Islet of Langerhans (tissue), 1 donor: ENCODE data around the gene AP1G2.

Source experiments
- FAIRE-seq: peaks from one replicate; lab custom pipeline; 2011; peaks lifted over from hg19 to GRCh38; lab: Jason Lieb, UNC

Gene AP1G2

DNA sequence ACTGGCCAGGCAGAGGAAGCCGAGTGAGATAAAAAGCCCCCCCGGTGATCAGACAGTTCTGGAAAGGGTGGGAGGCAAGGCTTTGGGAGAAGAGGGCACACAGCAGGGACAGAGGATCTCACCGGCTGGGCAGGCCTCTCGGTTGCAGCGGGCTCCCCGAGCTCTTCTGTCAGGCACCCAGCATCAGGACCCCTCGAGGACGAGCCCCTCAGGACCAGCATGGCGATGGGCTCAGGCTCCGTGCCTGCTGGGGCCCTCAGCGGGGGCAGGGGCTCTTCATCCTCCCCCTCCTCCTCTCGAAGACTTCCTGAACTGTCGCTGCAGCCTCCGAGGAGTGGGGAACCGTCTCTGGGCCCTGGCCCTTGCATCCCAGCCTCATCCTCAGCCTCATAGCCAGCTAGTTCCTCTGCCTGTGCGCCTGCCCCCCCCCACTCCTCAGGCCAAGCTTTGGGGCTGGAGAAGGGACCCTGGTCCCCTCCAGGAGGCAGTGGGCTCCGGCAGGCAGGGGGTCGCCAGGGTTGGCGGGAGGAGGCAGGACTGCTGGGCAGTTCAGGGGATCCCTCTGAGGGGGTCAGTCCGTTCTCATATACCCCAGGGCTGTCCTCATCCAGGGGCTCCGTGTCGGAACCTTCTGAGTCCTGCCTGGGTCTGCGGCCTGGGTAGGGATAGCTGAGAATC is 3.4 kb upstream of the AP1G2 start:
- FAIRE-seq: no peak

DNA sequence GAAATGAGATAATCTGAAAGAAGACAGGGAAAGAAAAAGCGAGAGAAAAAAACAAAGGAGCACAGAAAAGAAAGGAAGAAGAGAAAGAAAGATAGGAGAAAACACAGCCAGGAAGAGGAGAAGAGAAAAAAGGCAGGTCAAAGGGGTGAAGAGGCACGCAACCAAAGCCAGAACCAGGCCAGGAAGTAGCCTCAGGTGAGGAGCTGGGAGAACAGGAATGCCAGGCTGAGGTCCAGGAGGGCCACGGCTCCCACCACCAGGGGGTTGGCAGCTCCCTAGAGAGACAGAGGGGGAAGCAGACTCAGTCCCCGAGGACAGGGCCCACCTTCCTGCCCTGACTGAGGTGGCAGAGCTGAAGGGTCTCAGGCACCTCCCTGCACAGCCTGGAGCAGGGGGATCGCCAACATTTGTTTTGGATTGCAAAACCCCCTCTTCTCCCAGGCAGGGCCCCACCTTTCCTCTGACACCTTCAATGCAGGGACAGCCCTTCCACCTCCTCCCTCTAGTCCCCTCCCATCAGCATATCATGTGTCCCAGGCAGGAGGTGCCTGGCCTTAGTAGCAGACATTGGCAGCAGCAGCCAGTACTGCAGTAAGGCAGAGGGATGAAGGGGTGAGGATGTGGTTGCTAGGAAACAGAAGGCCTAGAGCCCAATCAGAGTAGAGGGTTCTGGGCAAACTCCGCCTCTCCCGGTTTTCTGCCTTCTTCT is 2.0 kb upstream of the AP1G2 start:
- FAIRE-seq: no peak

- no peak for FAIRE-seq
These were observed 1.2 kb upstream of the AP1G2 start for GRCh38 chr14:23568600-23569331.

- FAIRE-seq: no peak
These were observed 519 bp upstream of the AP1G2 start for GRCh38 chr14:23568021-23568599.

DNA sequence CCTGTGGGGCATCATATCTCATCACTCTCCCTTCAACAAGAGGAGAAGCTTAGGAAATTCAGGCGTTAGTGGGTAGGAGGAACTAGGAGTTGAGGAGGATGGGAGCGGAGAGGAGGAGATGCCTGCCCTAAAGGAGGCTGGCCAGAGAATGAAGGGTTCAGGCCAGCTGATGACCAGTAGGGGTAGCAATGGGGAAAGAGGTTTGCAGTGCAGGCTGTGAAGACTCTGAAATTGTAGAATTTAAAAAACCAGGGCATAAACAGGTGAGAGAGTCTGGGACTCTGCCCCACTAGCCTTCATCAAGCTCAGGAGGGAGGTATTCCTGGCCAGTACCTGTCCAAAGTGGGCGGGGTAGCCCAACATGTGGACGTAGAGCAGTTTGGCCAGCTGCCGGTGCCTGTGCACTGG is 809 bp downstream of the AP1G2 start:
- no peak for FAIRE-seq

DNA sequence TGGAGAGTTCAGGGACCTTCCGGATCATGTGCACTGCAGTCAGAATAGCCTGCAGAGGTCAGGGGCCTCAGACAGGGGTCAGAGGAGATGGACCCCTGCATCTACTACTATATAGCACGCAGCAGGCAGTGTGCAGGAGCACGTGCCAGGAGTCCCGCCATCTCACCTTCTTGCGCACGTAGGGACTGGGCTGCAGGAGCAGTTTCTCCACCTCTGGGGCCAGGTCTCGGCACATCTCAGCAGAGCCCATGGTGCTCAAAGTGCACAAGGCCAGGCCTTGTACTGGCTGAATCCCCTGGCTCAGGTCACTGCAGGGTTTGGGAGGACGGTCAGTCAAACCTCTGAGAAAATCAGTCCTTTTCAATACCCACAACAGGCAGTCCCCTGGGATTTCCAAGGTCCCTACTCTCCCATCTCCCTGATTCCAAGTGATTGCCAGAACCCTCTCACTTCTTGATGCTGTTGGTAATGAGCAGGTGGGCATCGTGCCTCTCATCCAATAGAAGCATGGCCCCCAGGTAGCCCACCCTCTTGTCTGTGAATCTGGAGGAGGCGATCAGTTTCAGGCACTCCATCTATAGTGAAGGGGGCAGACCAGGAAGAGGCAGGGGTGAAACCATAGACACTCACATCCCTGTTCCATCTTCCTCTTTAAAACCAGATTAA is 1.3 kb downstream of the AP1G2 start:
- FAIRE-seq: no peak

DNA sequence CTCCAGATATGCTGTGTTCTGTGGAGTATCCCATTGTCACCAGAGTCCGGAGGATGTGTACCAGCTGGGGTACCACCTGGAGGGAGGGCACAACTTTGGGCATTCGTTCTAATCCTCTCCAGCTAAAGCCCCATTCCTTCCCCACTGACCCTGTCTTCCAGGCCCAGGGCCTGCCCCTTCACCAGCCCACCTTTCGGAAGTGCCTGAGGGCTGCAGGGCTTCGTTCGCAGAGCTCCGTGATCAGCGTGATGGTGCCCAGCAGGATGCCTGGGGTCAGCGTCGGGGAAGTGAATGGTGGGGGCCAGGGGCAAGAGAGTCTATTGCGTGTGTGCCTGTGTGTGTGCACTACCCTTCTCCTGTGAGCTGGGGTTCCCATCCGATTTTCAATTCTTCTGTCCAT is 2.0 kb downstream of the AP1G2 start:
- no peak for FAIRE-seq

DNA sequence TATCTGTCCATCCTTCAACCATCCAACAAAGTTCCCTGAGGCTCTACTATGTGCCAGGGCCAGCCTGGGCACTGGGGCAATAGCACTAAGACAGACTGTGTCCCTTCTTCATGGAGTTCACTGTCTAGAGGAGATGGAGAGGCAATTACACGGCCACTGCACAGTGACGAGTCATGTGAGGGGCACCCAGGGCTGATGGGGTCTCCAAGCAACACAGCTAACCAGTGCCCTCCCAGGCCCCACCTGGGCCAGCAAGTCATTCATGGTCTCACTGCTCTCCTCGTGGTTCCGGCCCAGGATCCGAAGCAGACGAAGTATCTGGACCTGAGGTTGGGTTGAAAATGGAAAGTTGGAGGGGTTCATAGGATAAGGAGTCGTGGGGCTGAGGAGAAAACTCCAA is 2.7 kb downstream of the AP1G2 start:
- no peak for FAIRE-seq

DNA sequence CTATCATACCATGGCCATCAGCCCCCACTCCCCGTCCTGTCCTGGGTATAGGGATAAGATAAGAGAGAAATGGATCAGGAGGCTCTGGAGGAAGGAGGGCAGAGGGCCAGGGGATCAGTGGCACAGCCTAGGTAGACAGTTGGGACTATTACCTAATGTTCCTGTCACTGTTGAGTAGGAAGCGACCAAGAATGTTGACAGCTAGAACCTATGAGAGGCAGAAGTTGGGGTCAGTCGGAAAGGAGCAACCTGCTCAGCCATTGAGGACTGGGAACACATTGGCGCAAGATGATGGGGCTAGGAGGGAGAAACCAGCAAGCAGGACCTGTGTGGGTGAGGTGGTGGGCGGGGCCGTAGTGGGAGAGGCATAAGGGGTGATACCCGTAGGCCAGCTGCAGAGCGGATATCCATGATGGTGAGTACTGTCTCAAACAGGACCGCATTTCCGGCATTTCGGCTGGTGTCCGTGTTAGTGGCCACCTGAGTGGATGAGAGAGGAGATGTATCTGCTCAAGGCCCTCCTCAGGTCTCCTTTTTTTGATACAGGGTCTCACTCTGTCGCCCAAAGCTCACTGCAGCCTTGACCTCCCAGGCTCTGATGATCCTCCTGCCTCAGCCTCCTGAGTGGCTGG is 3.3 kb downstream of the AP1G2 start:
- FAIRE-seq: no peak

DNA sequence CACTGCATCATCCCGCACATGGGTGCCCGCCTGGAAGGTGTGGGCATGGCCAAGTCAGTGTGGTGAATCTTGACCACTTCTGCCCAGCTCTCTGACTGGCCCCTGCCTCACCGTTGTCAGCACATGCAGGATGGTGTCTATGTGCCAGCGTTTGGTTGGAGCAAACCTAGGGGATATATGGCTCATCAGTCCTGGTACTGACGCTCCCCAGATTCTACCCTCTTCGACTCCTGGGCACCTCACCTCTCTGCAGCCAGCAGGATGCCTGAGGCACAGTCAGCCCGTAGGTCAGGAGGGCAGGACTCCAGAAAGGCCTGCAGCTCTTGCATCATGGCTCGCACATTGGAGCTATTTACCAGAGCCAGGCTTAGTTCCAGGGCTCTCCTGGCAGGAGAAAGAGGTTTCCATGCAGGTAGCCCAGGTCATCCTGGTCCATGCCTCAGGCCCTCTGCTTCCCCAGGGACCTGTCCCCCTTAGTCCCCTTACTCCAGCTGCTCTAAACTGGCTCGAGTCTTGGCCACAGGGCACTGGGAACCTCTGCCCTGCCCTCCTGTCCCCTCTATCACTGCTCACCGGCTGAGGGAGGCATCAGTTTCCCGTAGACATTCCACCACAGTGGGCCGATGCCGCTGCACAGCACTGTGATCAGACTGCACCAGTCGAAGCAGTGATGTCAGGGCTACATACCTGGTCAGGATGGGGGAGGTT is 4.0 kb downstream of the AP1G2 start:
- FAIRE-seq: no peak

GRCh38 chr14:23562822-23563472 is 4.6 kb downstream of the AP1G2 start:
- FAIRE-seq: no peak

- FAIRE-seq: no peak
These were observed 5.4 kb downstream of the AP1G2 start for GRCh38 chr14:23561873-23562821.

DNA sequence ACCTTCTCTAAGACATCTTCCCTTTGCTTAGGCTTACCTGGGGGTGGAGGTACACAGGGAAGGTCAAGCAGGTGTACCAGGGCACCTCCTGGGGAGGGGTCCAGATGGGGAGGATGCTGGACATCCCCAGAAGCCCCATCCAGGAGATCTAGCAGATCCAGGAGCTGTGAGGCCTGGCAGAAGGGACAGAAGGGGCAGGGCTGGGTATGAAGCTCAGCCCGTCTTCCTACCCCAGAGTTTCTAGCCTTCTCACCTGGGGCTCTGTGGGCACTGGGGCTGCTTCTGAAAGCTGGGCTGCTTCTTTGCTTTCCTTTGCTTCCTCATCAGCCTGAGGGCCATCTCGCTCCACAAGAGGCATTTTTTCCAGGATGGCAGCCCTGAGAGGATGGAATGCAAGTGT is 6.3 kb downstream of the AP1G2 start:
- FAIRE-seq: no peak

- FAIRE-seq: no peak
These were observed 7.6 kb downstream of the AP1G2 start for GRCh38 chr14:23559926-23560520.

DNA sequence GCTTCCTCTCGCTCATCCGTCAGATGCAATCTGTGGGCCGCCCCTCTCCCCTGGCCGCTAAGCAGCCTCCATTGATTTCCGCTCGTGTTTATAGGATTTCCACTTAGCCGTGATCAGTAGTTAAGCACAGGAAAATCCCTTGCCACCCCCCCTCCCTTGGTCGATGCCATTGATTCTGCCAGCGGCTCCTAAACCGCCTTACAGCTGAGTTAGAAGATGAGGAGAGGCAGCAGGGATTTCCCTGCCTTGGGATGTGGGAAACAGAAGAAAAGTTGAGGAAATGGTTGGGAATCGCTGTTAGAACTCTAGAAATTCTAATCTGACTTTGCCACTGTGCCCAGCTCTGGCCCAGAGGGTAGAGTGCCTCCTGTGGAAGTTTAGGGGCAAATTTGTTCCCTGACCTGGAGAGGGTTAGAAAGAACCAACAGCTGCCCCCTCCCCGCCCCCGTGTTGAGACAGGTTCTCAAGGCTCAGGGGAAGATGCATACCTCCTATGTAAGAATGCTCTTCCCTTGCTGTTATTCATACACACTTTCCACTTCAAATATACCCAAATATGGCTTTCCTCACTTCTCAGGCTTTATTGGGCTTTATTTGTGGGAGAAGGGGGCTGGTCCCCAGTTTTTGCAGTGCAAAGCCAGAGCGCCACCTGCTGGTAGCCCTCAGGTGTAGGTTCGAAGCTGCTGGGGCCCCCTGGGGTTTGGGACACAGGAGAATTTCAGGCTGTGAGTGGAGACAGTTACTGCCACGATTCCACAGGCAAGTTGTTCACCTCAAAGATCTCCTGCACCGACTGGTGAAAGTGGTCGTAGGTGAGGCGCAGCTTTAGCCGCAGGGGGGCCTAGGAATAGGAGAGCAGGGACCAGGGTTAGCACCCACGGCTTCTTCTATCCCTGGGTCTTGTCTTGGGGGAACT is 8.3 kb downstream of the AP1G2 start:
- no peak for FAIRE-seq

- FAIRE-seq: no peak
These were observed 9.1 kb downstream of the AP1G2 start for GRCh38 chr14:23558346-23559009.

- no peak for FAIRE-seq
These were observed 9.6 kb downstream of the AP1G2 start for GRCh38 chr14:23557946-23558345.

GRCh38 chr14:23557521-23557920 is 10.1 kb downstream of the AP1G2 start:
- FAIRE-seq: no peak
